Fibroblast of mammary gland (primary cell): ENCODE measurements around the gene C2orf68.
A peak's percentile ranks its signal among the peaks of the same experiment; 100 is the strongest.

ENCODE experiments used
- DNase-seq: peaks from one replicate; pipeline ENCODE4 v3.0.0-alpha.2; 2010; ENCODE audit warnings: low read depth
- H3K4me3 ChIP-seq: 2 replicates; pipeline ENCODE4 v1.5.1; 2011; ENCODE audit warnings: low read depth, mild to moderate bottlenecking, low read length, moderate library complexity; ENCODE audit not compliant: control insufficient read depth
- TF ChIP-seq, protein P1 (sequence below): conservative IDR thresholded peaks from 2 replicates; pipeline ENCODE4 v1.5.1; 2011; ENCODE audit warnings: low read depth, low read length, inconsistent platforms; ENCODE audit not compliant: control insufficient read depth, insufficient read depth

C2orf68 gene

DNA sequence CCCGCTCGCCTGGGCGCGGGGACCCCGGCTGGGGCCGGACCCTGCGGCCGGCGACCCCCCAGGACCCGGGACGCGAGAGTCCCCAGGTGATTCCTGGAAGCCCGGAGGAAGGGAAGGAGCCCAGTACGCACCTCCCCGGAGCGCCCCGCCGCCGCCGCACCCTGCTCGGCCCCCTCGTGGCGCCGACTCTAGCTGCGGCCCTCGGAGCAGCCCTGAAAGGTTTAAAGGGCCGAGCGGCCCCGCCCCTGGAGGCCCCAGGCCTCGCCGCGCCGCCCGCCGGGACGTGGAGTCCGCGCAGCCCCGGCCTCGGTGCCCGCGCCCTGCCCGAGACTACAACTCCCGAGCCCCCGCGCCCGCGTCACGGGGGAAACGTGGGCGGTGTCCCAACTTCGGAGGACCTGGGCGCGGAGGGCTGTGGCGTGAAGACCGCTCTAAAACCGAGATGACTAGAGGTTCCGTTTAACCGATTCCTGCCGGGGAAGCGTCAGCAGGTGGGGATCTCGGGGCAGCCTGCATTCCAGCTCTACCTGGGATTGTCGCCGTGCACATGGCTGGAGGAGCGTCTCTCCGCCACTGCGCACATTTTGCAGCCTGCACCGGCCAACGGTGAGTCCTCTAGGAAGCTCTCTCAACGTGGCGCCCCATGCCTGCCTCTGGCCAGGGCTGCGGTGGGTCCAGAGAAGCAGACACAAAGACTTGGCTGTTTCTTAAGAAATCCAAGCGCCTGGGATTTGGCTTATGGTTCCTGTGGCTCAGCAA lies 9.2 kb downstream of the C2orf68 start, which contains the start of gene TMEM150A:
TMEM150A (minus strand) TSS at position 223 of the 759 bp plus-strand sequence. CDS start 750 bp downstream, outside the sequence.
- TF ChIP-seq, protein P1, sequence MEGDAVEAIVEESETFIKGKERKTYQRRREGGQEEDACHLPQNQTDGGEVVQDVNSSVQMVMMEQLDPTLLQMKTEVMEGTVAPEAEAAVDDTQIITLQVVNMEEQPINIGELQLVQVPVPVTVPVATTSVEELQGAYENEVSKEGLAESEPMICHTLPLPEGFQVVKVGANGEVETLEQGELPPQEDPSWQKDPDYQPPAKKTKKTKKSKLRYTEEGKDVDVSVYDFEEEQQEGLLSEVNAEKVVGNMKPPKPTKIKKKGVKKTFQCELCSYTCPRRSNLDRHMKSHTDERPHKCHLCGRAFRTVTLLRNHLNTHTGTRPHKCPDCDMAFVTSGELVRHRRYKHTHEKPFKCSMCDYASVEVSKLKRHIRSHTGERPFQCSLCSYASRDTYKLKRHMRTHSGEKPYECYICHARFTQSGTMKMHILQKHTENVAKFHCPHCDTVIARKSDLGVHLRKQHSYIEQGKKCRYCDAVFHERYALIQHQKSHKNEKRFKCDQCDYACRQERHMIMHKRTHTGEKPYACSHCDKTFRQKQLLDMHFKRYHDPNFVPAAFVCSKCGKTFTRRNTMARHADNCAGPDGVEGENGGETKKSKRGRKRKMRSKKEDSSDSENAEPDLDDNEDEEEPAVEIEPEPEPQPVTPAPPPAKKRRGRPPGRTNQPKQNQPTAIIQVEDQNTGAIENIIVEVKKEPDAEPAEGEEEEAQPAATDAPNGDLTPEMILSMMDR = no peak
- H3K4me3 ChIP-seq = peak within 1 kb of the TSS; percentile 92
- DNase-seq = peak; percentile 84

DNA sequence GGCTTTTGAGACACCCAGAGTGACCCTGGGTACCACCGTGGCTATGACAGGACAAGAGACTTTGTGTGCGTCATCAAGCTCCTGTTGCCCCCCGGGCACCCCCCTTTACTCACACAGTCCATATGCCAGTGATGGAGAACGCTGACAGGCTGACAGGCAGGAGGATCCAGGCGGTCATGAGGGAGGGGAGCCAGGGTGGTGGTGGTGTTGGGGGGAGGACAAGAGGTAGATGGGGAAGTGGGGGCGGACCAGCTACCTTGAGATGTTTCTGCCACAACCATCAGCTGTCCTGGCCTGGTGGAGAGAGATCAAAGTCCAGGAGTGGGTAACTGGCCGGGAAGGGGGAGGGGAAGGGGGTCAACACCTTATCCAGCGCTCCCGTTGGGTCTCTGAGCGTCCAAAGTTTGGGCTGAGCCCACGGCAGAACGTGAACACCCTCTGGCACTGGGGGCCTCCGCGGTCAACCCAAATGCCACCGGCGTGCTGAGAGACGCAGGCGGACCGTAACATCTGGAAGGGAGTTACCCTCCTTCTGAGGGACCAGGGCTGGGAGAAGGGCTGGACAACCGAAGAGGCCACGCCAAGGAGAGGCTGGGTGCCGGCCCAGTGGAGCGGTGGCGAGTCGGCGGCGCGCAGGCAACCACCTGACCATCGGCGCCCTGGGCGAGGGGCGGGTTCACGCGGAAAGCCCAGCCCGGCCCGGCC lies 9.9 kb downstream of the C2orf68 start:
- peak overlapping the region; percentile 92 for H3K4me3 ChIP-seq
- no peak for DNase-seq
- TF ChIP-seq, protein P1 = no peak

DNA sequence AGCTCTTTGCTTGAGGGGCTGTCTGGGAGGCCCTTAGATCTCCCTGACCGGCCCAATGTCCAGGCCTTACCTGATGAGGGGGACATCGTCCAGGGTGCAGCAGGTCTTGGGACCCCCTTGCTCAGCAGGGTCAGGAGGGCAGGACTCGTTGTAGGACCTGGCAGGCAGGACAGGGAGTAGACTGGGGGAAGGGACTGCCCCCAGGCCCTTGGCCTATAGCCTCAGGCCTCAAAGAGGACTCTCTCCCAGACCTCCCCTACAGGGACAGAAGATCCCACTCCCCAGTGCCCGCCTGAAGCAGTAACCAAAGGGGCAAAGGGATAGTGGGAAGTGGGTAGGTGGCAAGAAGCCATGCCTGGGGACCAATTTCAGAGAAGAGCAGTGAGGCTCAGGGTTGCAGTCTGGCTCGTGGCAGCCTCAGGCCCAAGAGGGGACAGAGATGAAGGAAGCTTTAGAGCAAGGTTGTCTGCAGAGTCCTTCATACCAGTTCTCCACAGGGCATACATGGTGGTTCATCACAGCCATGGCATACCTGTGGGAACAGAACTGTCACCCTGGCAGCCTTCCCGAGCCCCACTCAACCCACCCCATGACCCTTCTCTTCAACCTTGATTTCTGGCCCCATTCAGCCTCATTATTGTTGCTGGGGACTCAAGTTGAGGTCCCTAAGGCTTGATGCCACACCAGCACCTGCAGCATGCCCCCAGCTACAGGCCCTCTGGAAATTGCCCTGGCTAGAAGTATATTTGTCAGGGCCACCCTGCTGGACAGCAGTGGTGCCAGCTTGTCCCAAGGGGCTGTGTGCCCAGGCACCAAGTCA lies 10.7 kb downstream of the C2orf68 start:
- TF ChIP-seq, protein P1 = no peak
- DNase-seq = no peak
- H3K4me3 ChIP-seq = peak overlapping the region; percentile 92

DNA sequence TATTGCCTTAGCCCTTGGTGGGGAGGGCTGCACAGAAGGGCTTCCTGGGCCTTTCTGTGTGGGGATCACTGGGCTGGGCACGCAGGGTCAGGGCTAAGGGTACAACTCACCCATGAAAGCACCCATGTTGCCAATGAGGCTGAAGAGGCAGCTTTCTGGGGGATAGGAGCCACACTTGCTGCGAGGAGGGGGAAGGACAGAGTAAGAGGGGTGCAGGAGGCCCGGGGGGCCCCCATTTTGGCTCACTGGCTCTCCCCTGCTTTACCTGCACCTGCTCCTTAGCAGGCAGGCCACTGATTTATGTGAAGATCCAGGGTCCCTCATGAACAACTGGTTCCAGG lies 11.7 kb downstream of the C2orf68 start:
- TF ChIP-seq, protein P1 = no peak
- no peak for DNase-seq
- H3K4me3 ChIP-seq = no peak overlapping the region

DNA sequence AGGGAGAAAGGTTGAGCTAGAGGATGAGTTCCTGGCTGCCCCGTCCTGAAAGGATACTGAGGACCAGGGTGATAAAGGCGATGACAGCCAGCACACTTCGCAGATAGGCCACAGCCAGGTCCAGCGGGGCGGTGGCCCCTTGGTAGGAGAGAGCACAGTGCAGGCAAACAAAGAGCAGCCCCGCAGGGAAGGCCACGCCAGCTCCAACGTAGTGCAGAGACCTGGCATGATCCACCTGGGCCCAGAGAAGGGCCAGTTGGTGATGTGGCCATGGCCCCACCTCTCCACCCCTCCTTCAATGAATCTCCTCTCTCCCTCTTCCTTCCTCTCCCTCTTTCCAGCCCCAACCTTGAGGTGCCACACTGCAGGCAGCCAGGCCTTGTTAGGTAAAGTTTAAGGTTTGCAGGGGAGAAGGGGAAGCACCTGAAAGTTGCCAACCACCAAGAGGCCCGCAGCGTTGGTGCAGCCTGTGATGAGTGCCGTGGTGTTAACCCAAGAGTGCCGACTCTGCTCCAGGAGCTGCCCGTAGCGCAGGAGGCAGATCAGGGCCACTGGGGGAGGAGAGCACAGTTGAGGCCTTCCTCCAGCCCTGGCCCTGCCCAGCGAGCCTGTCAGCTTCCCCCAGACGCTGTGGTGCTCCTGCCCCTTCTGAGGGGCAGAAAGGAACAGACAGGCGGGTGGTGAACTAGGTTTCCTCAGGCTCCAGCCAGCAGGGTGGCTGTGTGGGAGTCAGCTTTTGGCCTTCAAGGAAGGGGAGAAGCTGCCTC lies 12.2 kb downstream of the C2orf68 start:
- no peak for DNase-seq
- no peak overlapping the region for H3K4me3 ChIP-seq
- TF ChIP-seq, protein P1 = no peak
